Activated CD4-positive, CD25-positive, alpha-beta regulatory T cell (primary cell): ENCODE measurements around the gene UTP15.

Experiments used
- DNase-seq, 4 experiments: peaks; one replicate each; lab custom pipeline; 2025; lab: John Stamatoyannopoulos, UW

Gene UTP15

GRCh38 chr5:73623901-73624404, 58.4 kb downstream of the UTP15 start:
- no peak for DNase-seq

- no peak for DNase-seq
Observed at GRCh38 chr5:73624888-73625287, 59.3 kb downstream of the UTP15 start.

GRCh38 chr5:73625372-73625943, 59.9 kb downstream of the UTP15 start:
- DNase-seq, result no peak

- no peak for DNase-seq
Observed at GRCh38 chr5:73625944-73626811, 60.6 kb downstream of the UTP15 start, which contains the start of gene ARHGEF28. Gene ARHGEF28 (plus strand): TSS chr5:73626196. CDS start chr5:73684852, 58,656 bp downstream.

GRCh38 chr5:73626814-73627313, 61.3 kb downstream of the UTP15 start:
- no peak for DNase-seq

GRCh38 chr5:73629456-73629855, 63.9 kb downstream of the UTP15 start:
- DNase-seq, result no peak

GRCh38 chr5:73630765-73631164, 65.2 kb downstream of the UTP15 start:
- DNase-seq, result no peak

GRCh38 chr5:73631500-73631899, 66.0 kb downstream of the UTP15 start:
- no peak for DNase-seq
